WTC11 (cell line): Measurements from ENCODE around the gene GPC4.

ENCODE experiments used
- NR1H2 ChIP-seq: sonication (generic); formaldehyde crosslinking; IDR thresholded peaks from 2 replicates; pipeline ENCODE4 v1.9.0; 2021; ENCODE audit warnings: mild to moderate bottlenecking, moderate library complexity, missing genetic modification reagents
- SMAD4 ChIP-seq: sonication (generic); formaldehyde crosslinking; IDR thresholded peaks from 2 replicates; pipeline ENCODE4 v1.8.0; 2022; ENCODE audit warnings: mild to moderate bottlenecking, missing genetic modification reagents
- STAT6 ChIP-seq: sonication (generic); formaldehyde crosslinking; conservative IDR thresholded peaks from 2 replicates; pipeline ENCODE4 v1.8.1; 2023; ENCODE audit warnings: mild to moderate bottlenecking, low read depth, missing genetic modification reagents, moderate library complexity

GRCh38 chrX:133440797-133441163 lies 25.5 kb upstream of the GPC4 start:
- no peak for TF ChIP-seq NR1H2 (CRISPR knock-in tag)
- TF ChIP-seq SMAD4: no peak
- no peak for TF ChIP-seq STAT6 (CRISPR knock-in tag)
